SH-SY5Y (cell line): Measurements from ENCODE around the gene MRLN.

Experiments used
- GATA2 ChIP-seq: IDR thresholded peaks from 2 replicates; pipeline ENCODE4 v1.6.1; 2011; ENCODE audit warnings: mild to moderate bottlenecking, low read depth, low read length
- GATA3 ChIP-seq: IDR thresholded peaks from 2 replicates; pipeline ENCODE4 v1.6.1; 2011; ENCODE audit warnings: low read depth, mild to moderate bottlenecking, low read length, moderate library complexity

- no peak for TF ChIP-seq GATA3
- TF ChIP-seq GATA2, result no peak
Measured at GRCh38 chr10:59753267-59753666, at the start of gene MRLN.
